Cerebellar cortex (tissue), 1 donor: Measurements from ENCODE around the gene CELSR1.
A peak's percentile ranks its signal among the peaks of the same experiment; 100 is the strongest.

Source experiments
- DNase-seq: peaks from one replicate; pipeline ENCODE4 v3.0.0-alpha.2; 2015; ENCODE audit warnings: low spot score

CELSR1 gene

DNA sequence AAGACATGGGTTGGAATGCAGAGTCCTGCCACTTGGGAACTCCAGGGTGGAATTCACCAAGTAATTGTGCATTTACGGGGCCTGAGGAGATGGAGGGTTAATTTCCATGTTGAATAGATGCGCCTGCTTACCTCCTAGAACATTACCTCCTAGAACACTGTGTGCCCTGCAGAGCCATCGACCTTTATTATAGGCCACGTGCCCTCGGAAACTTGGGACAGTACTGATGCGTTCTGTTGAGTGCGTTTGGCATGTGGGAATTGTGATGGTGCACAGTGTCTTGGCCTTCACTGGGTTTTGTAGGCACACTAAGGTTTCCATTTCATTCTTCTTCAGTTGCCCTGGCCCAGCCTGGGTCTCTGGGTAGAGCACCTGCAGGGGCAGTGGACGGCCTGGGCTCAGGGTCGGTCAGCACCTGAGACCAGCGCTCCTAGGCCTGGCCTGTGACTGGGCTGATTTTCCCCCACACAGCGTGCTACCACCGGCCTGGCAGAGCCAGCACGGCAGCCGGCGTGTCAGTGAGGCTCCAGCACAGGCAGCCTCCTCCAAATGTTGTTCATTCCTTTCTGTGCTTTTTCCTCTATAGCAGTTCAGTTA is 189.2 kb downstream of the CELSR1 start:
- DNase-seq = no peak

DNA sequence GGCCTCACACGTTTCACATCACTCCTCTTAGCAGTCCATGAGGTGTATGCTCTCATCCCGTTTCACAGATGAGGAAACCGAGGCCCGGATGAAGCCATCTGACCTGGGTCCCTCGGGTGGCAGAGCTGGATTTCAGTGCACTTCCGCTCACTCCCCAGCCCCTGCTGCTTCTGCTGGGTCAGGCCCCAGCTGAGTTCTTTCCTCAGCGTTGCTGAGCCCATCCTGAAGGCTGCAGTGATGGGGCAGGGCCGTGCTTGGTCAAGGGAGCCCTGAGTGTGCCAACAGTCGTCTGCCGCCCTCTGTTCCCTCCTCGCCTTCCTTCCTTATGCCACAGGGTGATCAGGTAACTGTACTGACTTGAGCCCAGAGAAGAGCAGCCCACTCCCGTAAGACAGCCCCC is 189.8 kb downstream of the CELSR1 start:
- DNase-seq = no peak

DNA sequence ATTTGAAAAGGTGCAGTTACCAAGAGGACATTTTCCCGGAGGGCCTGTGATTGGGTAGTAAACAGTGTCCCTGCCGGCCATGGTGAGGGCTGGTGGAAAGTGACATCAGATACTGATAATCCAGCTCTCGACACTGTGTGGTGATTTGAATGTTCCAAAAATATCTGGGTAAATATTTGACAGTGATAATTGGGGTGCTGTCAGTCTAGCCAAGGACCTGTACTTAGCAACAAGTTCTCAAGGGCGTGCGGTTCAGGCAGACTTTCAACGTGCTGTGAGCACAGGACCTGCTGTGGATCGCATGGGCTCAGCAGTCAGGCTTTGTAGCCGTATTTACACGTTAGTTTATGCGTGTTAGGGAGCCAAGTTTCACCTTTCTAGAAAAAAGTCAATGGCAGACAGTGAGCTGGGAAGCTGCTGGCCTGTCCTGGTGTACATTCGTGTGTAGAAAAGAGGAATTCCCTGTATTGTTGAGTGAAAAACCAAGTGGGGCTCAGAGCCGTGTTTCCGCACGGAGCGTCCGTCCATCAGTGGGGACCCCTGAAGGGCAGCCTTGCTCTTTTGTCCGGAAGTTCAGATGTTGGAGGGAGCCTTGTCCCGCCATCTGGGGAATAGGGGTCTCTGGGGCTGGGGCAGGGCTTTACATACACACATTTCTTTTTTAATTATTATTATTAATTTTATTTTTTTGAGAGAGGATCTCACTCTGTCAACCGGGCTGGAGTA is 190.6 kb downstream of the CELSR1 start:
- no peak for DNase-seq

DNA sequence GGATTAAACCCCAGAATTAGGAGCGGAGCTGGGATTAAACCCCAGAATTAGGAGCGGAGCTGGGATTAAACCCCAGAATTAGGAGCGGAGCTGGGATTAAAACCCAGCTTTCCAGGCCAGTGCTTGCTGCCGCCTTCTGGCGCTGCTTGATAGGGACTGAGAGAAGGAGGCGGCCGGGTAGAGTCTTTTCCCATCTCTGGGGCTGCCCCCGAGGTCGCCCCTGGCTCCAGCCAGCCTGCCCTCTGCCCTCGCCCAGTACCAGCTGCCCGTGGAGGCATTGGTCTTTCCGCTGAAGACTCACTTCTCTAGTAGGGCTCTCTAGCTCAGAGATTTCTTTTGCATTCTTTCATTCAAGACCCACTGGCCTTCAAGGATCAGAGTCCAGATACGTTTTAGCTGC is 196.7 kb downstream of the CELSR1 start:
- no peak for DNase-seq

DNA sequence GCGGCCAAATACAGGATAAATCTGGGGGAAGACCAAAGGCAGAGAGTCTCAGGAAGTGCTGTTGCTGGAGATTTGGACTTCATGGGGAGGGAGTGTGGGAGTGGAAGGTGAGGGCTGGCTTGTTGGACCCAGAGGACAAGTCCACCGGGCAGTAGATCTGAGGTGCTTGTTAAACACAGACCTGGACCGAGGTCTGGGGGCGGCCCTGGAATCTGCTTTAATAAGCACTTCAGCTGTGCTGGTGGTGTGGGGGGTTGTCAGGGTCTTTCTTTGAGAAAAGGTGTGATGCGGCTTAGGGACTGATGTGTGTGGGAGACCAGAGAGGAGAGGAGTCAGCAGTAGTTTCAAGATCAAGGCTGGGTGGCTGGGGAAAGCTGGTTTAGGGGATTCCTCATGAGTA is 197.5 kb downstream of the CELSR1 start:
- DNase-seq = no peak

DNA sequence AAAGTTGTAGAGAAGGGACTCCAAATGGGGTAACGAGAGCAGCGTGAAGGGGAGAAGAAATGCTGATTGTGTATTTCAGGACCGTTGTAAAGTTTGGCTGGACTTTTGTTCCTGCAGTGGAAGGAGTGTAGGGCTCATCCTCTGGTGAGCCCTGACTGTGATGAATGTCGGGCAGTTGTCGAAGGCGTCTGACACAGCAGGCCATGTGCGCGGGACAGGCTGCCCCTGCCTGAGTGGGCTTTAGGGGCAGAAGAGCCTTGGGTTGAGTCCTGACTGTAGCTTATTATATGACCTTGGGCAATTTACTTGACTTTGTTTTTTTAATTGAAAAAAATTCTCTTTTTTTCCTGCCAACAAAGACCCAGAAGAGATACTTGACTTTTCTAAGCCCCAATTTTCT is 198.8 kb downstream of the CELSR1 start:
- no peak for DNase-seq

DNA sequence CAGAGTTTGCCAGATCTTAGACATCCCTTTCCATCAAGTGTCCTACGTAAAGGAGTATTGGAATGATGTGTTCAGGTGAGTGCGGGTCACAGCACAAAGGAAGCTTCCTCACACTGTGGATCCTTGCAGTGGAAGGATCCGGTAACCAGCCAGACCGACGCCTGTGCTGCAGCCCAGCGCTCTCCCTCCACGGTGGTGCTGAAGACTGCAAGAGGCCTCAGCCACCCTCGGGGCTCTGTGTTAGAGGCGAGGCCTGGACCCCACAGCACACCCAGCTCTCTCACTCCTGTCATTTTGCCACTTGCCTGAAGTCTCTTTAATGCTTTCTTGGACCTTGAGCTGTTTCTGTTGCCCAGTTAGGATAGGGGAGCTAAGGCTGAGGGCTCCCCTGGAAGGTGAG is 199.6 kb downstream of the CELSR1 start:
- DNase-seq = no peak

DNA sequence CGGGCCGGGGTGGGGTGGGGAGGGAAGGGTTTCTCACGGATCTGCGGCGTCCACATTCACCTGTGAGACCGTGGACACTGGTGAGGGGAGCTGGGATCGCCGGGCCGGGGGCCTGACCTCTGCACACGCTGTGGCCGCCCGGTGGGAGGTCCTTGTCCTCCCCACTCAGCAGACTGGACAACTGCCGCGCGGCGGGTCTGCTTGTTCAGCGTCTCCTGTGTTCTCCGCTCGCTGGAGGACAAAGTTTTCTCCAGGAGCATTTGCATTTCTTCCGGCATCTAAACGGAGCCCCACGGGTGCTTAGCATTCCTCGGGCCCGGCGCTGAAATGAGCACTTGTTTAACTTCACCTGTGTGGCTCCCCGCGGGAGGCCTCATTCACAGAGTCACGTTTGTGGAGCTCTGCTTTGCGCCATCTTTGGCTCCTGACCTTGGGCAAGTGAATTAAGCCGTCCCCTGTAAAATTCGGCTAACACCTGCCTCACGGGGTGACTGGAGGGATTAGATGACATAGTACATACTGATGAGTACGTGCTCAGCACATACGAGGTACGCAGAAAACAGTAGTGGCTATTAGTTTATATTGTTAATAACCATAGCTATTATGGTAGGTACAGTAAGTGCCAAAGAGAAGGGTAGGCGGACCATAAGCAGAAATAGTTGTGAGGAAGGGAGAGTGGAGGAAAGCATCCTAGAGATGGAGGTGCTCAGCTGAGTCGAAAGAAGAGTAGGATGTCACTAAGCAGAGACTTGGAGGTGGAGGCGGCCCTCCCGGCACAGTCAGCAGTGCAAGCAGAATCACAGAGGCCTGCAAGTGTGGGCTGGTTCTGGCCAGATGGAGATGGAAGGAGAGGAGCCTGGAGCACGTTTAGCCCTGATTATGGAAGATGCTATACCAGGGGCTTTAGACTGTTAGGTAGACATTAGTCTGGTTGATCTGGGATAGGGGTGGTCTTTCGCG is 201.0 kb downstream of the CELSR1 start:
- DNase-seq = no peak

DNA sequence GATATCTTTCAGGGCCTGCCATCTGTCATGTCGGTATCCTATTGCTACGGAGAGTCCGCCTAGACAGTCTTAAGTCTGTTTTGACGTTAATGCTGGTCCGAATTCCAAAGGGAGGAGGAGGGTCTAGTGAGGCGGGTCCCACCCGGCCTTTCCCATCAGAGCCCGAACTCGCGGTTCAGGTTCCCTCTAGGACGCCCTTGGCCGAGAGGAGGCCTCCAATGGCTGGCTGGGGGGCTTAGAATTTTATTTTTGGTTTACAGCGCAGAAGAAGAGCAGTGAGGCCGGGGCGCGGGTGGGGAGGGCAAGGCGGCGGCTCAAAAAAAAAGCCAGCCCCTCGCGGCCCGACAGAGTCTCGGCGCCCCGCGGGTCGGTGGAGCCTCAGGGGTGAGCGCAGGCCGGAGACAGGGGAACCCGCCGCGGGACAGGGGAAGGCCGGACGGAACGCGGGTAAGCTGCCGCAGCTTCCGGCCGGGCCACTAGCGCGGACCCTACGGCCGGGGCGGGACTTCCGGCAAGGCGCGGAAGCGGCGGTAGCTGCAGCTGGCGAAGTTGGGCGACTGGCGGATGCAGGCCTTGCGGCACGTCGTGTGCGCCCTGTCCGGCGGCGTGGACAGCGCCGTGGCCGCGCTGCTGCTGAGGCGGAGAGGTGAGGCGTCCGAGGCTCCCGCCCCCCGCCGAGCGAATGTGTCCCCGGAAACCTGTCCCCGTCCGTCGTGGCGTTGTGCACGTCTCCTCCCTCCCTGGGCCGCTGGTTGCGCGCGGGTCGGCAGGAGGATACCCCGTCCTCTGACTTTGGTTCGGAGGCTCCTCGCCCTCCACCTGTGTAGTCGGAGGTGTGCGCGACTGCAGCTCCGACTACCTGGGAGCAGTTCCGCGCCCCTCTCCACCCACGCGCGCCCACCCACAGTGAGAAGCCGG is 202.0 kb downstream of the CELSR1 start, which contains the start of gene TRMU:
Gene TRMU (plus strand): TSS at position 514 of the 918 bp plus-strand sequence. CDS start 51 bp downstream, at position 565.
- DNase-seq = peak; percentile 83

- DNase-seq = no peak
Observed at GRCh38 chr22:46331496-46331895, 205.9 kb downstream of the CELSR1 start.

DNA sequence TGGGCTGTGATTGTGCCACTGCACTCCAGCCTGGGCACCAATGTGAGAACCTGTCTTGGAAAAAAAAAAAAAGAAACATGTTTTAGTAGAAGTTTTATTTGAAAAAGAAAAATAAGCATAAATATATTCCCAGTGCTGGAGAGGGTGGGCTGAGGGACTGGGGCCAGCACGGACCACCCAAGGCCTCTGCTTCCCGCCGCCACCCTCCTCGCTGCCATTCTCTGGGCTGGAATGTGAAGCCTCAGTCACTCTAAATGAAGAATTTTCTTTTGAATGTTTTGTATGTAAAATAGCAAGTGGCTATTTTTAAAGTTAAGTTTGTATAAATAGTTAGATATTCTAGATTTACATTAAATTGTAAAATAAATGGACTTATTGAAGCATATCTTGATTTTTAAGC is 207.0 kb downstream of the CELSR1 start:
- no peak for DNase-seq

GRCh38 chr22:46329616-46330015 is 207.8 kb downstream of the CELSR1 start:
- DNase-seq = no peak

DNA sequence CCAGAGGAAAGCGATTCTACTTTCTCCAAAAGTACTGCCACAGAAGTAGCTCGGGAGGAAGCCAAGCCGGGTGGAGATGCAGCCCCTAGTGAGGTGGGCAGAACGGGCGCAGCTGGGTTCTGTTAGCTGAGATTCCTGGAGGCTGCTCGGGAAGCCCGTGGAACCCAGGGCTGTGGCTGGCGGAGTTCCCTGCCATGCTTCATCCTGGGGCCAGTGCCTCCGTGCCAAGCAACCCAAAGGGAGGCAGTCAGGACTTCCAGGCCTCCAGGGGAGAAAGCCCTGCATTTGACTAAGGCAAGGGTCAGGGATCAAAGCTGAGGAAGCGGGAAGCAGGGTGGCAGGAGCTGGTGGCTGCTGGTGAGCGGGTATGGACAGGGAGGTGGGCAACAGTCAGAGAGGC is 208.6 kb downstream of the CELSR1 start:
- no peak for DNase-seq

DNA sequence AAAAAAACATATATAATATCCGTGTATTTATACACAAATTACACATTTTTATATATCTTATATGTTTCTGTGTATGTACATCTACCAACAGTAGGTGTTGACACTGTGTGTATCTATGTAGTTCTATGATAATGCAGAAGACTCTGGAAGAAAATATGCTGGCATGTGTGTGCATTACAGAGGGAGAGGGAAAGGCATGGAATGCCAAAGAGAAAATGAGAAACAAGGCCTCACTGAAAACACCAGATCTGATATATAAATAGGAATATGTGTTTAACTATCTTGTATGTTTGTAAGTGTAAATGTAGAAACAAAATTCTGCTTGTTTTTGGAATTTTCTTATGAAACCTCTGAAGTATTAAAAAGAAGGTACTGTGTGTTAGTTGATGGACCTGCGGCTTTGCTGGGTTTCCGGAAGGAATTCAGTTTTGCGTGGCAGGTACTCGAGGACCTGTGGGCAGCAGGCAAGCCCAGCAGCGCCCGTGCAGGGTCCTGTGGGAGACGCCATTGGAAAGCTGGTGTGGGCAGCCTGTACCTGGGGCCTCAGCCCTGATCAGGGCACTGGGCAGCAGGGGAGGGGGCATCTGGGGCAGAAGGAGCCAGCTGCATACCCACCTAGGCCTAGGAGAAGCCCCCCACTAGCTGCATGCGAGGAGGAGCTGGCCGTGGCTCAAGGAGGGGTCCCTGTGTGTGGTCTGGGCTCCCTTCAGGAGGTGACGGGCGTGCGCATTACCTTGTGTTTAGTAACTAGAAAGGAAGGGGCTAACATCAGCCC is 209.5 kb downstream of the CELSR1 start:
- DNase-seq = no peak

GRCh38 chr22:46326066-46326680 is 211.2 kb downstream of the CELSR1 start:
- DNase-seq = no peak

DNA sequence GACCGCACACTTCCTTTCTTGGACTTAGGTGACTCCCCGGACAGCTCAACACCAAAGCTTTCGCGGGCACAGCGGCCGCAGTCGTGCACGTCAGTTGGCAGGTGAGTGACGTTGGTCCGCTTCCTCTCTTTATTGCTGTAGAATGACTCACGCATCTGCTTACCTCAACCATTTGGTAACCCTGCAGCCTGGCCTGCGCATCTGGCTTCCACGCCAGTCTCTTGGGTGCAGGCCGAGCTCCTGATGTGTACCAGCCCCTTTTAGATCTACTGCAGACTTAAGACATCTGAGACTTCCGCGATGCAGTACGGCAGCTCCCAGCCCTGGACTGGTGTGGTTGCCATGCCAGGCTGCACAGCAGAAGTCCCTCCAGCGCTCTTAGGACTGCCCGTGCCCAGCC is 214.3 kb downstream of the CELSR1 start:
- no peak for DNase-seq

GRCh38 chr22:46322711-46323110 is 214.7 kb downstream of the CELSR1 start:
- DNase-seq = no peak

- DNase-seq = no peak
Observed at GRCh38 chr22:46320716-46321386, 216.6 kb downstream of the CELSR1 start.

- DNase-seq = no peak
Observed at GRCh38 chr22:46320166-46320710, 217.2 kb downstream of the CELSR1 start.

- no peak for DNase-seq
Observed at GRCh38 chr22:46319319-46319718, 218.1 kb downstream of the CELSR1 start.
